A204.1 (cell line): Measurements from ENCODE around the gene SIAH1.
"Not testable (repeated sequence)": the region's sequence is repeated elsewhere in the genome, so short reads cannot be mapped to it uniquely, and the experiment has no call there.

ENCODE experiments used
- FAIRE-seq: peaks from 2 replicates; lab custom pipeline; 2012; peaks lifted over from hg19 to GRCh38; lab: Jason Lieb, UNC

SIAH1 gene

GRCh38 chr16:48385253-48386150, at the start of gene SIAH1:
SIAH1 (minus strand) TSS chr16:48385413; CDS start chr16:48362428, 22,985 bp downstream.
- no peak for FAIRE-seq

- no peak for FAIRE-seq
These were observed 49.6 kb upstream of the SIAH1 start for GRCh38 chr16:48434653-48435317.

GRCh38 chr16:48433850-48434530, 48.8 kb upstream of the SIAH1 start:
- no peak for FAIRE-seq

- FAIRE-seq = no peak
These were observed 48.1 kb upstream of the SIAH1 start for GRCh38 chr16:48433116-48433849.

GRCh38 chr16:48432136-48432535, 46.9 kb upstream of the SIAH1 start:
- FAIRE-seq = no peak

GRCh38 chr16:48430890-48431289, 45.7 kb upstream of the SIAH1 start:
- no peak for FAIRE-seq

- FAIRE-seq = no peak
These were observed 41.3 kb upstream of the SIAH1 start for GRCh38 chr16:48426244-48427141.

- FAIRE-seq = no peak
These were observed 37.3 kb upstream of the SIAH1 start for GRCh38 chr16:48422537-48422936.

- no peak for FAIRE-seq
These were observed 36.5 kb upstream of the SIAH1 start for GRCh38 chr16:48421741-48422140.

- FAIRE-seq = no peak
These were observed 35.2 kb upstream of the SIAH1 start for GRCh38 chr16:48420437-48420836.

- FAIRE-seq = not testable (repeated sequence)
These were observed 31.4 kb upstream of the SIAH1 start for GRCh38 chr16:48416617-48417016.

GRCh38 chr16:48413272-48413671, 28.1 kb upstream of the SIAH1 start:
- no peak for FAIRE-seq

- no peak for FAIRE-seq
These were observed 24.8 kb upstream of the SIAH1 start for GRCh38 chr16:48409839-48410632.

- FAIRE-seq = no peak
These were observed 23.5 kb upstream of the SIAH1 start for GRCh38 chr16:48408688-48409087.

GRCh38 chr16:48405907-48406306, 20.7 kb upstream of the SIAH1 start:
- FAIRE-seq = no peak

GRCh38 chr16:48405153-48405552, 19.9 kb upstream of the SIAH1 start:
- FAIRE-seq = no peak

GRCh38 chr16:48402547-48402946, 17.3 kb upstream of the SIAH1 start:
- FAIRE-seq = not testable (repeated sequence)

GRCh38 chr16:48395375-48395774, 10.2 kb upstream of the SIAH1 start:
- no peak for FAIRE-seq

GRCh38 chr16:48394355-48394703, 9.1 kb upstream of the SIAH1 start:
- no peak for FAIRE-seq
